HCEC 1CT (cell line): ENCODE data around the gene CHD5.

Source experiments
- DNase-seq: peaks from one replicate; pipeline ENCODE4 v3.0.0-alpha.2; 2017

CHD5 gene

DNA sequence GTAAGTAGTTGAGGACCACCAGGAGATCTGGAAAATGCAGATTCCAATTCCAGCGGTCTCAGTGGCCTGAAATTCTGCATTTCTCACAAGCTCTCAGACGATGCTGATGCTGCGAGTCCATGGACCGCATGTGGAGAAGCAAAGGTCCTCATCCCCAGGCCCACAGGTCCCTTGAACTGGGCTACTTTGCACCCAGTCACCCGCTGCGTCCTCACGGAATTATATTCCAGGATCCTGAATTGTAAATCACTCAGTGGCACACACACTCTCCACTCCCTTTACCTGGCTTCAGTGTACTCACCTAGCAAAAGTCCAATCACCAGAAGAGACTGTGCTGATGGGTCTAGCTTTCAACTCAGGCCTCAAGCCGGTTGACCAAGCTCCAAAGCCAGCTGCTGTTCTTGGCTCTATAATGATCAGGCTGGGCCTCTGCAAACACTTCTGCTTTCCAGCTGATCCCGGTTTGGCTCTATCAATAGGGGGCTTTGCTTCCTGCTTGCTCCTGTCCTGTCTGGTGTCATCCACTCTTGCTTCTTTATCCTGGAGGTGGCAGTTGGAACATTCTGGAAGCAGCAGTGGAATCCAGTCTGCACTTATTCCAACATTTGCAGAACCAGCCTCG lies 20.2 kb upstream of the CHD5 start:
- DNase-seq, result no peak

DNA sequence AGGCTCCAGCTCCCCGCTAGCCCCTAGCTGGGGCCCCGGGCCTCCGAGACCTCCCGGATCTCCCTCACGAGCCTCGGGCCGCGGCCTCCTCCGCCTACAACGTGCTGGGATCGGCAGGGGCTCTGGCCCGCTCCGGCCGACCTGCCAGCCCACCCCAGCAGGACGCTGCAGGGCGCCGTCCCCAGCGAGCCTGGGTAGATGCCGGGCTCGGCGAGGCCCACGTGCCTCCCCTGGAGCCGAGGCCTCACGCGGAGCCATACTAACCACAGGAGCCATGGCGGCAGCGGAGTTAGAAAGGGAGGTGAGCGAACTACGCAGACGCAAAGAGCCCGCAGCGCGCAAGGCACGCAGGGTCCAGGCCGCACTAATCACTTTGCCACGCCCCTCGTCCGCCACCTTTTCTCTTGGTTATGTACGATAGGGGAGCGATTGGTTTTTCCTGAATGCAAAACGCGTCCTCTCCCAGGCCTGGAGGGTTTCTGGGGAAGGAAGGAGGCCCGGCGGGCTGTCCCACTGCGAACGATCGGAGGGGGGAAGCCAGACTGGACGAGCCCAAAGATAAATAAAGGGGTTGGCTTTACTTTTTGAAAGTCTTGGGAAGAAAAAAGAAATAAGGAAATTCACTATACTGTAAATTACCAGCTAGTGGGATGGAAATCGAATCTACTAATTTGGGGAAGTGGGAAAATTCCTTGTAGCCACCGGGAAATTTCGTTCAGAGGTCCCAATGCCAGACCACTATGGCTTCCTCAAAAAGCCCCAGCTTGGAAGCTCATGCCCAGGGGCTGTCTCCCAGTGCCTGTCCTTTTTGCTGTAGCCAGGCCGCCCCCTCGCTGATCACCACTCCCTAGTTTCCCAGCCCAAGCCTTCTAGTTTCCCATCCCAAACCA lies 19.4 kb upstream of the CHD5 start, which contains the start of gene RPL22:
TSS of gene RPL22 (minus strand) at position 298 of the 890 bp plus-strand sequence. CDS start at position 276, 22 bp downstream.
- peak; percentile 100 for DNase-seq

DNA sequence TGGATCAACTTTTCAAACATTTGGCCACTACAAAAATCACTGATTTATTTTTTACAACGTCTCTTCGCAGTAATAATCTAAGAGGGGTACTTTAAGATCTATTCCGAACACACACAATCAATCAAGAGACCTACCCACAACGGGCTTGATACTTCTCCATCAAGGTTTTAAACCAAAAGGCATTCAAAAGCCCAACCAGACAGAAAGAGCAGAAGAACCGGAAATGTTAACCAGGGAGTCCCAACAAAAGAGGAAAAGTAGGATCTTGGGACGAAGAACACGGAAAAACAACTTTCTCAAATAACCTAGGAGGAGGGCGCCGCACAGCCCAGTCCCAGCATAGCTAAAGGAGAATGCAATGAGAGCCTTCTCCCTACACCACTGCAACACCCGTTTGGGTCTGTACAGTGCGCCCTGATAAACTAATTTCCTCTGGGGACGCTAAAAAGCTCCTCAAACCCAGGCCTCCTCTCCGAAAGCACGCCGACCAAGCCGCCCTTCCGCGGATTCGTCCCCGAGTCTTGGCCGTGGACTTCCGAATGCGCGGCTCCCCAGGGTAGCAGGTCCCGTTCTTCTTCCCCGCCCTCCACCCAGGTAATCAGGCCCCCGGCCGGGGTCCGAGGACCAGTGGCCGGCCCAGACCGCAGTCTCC lies 18.7 kb upstream of the CHD5 start:
- DNase-seq, result no peak

DNA sequence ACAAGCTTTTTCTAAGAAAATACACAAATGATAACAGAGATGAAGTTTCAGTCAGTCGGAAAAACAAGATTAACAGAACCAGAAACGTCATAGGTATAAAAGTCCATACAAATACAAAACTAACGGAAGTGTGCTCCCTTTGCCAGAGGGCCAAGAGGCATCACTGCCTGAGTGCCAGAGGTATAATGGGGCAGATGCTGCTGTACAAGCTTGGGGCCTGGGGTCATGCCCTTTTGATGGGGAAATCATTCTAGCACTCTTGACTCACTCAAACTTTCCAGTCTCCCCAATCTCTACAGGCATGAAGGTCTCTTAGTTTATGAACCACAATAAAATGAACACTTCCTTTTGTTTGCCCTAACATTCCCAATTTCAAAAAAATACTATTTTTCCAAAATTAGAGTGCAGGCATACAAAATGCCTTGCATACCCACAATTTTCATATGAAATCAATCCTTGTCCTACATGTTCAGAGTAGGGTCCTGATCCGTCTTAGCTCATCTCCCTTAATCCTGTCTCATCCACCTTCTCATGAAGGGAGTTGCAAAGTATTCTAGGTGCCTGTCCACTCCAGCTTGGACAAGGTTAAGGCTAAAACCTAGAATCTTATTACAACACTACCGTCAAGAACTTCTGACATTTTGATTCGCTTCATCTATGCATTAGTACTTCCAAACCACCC lies 17.8 kb upstream of the CHD5 start:
- peak; percentile 44 for DNase-seq

DNA sequence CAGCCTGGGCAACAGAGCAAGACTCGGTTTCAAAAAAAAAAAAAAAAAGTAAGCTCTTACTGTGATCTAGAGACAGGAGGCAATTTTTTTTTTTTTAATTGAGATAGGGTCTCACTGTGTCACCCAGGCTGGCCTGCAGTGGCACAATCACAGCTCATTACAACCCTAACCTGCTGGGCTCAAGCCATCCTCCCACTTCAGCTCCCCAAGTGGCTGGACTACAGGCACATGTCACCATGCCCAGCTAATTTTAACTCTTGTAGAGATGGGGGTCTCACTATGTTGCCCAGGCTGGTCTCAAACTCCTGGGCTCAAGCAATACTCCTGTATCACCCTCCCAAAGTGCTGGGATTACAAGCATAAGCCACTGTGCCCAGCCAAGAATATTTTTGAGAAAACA lies 11.8 kb upstream of the CHD5 start:
- DNase-seq, result no peak

DNA sequence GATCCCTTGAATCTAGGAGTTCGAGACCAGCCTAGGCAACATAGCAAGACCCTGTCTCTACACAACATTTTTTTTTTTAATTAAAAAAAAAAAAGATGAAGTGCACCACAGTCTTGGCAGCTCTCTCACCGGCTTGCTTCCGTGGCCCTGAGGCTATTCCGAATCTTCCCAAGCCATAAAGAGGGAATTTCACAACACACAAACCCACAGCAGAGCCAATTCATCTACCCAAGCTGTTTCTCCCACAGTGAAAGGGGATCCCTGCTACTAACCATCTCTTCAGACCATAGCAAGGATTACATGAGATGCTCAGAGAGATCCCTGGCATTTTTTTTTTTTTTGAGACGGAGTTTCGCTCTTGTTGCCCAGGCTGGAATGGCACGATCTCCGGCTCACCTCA lies 8.3 kb upstream of the CHD5 start:
- DNase-seq, result no peak

DNA sequence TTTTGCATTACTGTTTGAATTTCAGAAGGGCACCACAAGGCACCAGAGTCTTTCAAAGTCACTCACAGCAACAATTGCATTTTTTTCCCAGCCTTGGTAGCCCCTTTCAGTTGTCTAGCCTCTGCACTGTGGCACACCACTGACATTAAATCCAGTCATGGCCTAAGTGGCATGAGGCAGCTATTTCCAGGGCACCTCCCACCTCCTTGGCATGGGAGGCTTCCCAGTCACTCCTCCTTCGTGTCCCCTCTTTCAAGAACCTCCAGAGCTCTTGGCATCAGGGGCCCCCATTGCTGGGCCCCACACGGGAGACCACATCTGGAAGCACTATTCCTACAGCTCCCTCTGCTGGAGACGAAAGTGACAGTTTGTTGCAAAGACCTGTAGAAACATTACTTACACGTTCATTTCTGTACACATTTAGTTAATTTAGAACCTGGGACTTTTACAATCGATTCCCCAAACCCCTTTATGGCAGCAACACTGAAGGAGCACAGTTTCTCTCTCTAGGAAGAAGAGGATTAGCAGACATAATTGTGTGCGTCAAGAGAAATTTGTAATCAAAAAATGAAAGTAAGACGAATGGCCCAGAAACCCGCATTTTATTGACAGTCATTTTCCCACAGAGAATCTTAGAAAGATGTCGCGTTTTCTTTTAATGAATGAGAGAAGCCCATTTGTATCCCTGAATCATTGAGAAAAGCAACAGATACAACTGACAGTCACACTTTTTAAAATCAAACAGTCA lies 5.7 kb upstream of the CHD5 start:
- no peak for DNase-seq

DNA sequence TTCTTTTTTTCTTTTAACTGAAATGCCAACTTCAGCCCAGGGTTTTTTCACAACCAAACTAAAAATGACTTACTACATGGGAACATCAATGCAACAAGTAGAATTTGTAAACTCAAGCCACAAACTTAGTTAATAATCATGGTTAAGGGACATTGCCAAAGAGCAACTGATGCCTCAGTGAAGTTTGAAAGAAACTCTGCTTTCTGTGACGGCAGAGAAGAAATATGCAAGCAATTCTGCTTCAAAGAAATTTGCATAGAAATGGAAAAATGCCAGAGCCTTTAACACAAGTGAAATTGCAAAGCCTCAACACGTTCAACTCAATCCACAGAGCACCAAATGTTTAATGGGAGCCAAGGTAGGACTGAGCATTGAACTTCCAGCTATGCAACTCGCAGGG lies 5.0 kb upstream of the CHD5 start:
- peak; percentile 44 for DNase-seq

DNA sequence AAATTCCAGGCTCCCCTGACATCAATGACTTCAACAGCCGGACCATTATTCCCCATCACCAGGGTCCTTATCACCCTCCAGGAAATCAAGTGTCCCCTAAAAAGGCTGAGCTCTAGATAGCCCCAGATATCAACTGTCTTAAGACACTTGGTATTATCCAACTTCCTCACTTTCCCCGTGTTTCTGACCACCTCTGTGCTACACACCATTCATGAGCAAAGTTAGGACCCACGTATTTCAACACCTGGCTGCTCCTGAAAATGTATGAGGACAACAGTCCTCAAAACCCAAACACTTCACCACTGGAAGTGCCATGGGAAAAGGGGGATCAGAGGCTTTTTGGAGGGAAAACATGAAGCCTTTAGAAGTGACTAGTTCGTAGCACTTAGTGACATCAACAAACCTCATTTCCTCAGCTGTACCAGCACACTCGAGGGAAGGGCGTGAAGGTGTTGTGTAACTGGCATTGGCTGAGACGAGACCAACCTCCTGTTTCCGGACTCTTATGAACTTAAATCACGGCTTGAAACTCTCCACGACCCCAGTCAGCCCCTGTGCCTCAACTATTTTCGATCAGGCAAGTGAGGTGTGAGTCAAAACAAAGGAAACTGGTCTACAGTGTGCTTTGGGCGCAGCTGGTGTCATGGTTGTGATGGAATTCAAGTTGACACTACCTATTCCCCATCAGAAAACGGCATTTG lies 4.1 kb upstream of the CHD5 start:
- no peak for DNase-seq

DNA sequence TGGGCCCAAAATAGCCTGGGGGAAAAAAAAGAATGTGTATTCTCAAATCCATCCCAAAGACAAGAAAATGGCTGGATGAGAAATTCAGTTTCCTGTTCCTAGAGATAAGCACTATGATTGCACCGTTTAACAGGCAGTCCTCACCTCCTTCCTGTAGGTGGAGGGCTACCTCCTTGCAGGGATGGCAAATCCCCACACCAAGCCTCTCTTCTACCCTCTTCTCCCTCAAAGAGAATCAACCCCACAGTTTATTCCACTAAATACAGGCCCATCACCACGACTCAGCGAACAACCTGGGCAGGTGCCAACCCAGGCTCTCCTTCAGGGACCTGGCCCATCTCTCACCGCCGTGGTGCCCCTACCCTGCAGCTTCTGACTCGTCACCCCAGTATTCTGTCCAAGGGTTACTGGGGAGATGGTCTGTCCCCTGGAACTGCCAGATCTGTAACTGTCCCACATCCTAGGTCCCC lies 3.4 kb upstream of the CHD5 start:
- DNase-seq, result no peak

DNA sequence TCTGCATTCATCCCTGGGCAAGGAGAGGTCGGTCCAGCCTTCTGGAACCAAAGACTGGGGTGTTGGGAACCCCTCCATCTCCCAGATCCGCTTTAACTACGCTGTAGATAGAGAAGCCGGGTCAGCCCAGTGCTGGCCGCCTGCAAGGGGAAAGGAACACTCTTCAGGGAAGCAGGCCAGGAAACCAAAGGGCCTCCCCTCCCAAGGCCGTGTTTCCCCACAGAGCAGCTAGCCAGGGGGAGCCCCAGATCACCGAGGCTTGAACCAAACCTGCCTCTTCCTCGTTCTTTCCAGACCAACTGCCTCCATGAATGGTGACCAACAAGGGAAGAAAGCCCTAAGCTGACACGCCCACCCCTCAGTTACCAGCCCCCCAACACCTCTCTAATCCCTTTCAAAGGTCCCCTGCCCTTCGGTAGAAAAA lies 1.2 kb upstream of the CHD5 start:
- no peak for DNase-seq

DNA sequence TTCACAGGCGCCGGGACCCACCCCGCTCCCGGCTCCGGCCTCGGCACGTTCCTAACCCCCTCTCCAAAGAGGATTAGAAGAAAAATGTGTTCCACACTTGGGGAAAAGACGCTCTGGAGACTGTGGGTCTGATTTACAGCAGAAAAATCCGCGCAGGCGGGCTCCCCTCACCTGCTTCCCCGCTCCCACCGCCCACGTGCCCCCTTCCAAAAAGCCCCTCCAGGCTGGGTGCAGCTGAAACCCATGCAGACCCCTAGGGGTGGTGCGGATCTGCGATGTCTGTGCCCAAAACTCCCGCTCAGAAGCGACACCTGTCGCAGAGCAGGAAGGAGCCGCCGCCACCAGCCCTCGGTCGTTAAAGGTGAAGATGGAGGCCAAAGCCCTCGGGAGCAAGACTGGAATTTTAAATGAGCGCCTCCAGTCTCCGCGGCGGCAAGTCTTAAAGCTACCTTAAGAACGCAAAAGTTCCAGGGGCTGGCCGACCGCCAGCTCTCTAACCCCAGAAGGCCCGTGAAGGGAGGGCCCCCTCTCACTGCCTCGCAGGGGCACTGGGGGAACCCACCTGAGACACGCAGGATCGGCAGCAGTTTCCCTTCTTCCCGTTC lies 688 bp upstream of the CHD5 start:
- DNase-seq, result no peak

DNA sequence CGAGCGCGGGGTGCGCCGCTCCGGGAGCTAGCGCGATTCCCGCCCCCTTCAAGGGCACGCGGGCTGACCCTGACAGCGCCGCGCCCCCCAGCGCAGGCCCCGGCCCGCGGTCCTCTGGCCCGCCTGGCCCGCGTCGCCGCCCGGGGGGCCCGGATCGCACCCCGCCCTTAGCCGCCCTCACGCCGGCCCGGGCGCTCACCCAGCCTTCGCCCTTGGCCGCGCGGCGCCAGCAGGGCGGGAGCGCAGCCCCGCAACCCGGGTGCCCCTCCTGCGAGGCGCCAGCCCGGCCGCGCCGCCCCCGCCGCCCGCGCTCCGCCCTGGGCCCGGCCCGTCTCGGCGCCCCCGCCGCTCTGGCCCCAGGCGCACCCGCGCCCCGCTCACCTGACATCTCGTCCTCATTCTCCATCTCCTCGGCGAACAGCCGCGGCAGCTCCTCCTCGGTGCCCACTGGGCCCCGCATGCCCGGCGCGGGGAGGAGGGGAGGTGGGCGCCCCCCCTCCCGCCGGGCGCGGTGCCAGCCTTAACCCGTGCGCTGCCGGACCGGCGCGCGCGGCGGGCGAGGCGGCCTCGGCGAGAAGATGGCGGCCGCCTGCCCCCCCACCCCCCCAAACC lies 451 bp downstream of the CHD5 start:
- no peak for DNase-seq

DNA sequence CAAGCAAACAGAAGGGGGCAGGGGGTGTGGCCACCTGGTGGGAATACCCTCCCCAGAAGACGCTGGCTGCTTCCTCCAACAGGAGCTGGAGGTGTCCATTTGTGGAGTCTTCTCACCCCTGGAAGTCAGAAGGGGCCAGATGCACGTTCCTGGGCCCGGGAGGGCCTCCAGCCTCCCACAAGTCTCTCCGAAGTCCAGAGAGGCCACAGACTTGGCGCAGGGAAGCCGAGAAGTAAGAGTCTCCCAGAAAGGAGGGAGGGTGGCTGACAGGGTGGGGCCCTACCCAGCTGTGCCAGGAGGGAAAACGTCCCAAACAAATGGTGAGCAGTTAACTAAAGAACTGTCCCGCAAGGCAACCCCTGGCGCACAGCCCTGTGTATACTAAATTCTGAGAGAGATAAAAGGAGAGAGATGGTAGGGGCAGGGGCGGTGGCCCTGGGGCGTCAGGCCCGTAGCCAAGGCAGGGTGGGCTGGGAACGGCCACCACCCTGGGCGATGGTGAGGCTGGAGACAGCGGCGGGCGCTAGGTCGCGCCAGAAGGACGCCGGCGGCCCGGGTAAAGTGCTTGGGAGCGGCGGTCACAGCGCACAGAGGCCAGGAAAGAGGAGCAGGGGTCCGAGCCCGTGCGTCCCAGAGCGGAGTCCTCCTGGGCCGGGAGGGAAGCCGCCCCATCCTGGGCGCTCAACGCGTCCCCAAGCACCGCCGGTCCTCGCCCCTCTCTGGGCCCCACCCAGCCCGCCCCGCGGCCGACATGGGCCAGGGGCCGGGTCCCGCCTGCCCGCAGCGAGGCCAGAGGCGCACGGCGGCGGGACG lies 1.2 kb downstream of the CHD5 start:
- no peak for DNase-seq

DNA sequence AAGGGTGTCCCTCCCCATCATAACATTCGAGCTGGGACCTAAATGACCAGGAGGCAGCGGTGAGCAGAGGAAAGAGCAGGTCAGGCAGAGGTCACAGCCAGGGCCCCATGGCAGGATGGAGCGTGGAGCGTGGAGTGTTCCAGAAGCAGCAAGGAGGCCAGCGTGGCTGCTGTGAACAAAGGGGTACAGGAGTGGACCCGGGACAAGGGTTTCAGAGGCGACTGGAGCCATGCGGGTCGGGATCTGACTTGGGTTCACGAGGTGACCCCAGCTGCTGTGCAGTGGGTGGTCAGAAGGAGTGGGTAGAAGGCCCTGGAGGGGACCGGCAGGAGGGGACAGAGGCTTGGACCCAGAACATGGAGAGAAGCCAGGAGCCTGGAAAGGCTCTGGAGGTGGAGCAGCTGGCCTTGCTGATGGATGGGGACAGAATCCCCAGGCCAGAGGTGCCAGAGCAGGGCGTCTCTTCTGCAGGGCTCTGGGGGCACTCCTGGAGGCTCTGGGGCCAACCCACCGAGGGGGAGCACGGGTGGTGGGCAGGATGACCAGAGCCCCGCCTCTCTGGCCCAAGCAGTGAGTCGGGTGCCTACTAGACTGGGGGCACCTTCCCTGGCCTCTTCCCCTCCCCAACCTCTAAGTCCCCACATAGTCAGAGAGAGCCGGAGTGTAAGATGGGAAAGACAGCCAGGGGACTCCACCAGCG lies 2.3 kb downstream of the CHD5 start:
- DNase-seq, result no peak

DNA sequence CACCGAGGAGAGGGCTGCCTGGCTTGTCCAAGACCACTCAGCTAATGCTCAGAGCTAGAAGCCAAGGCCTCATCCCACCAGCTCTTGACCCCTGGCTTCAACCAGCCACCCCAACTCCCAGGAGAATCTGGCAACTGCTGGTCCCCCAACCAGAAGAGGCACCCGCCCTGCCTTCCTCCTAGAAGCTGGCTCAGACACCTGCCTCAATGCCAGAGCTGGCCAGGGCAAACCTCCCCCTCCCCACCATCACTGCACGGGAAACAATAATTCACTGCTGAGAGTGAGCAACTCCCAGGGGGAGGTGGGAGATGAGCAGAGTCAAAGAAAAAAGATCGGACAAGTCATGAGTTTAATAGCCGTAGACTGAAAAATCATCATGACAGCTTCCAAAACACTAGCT lies 3.3 kb downstream of the CHD5 start:
- no peak for DNase-seq

DNA sequence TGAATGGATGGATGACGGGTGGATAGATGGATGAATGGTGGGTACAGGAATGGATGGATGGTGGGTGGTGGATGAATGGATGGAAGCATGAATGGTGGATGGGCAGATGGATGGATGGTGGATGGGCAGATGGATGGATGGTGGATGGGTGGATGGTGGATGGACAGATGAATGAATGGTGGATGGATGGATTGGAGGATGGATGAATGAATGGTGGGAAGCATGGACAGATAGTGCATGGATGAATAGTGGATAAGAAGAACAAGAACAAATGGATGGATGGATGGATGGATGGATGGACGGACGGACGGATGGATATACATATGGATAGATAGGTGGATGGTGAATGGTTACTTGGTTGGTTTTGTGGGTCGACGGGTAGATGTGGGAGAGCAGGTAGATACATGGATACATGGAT lies 4.7 kb downstream of the CHD5 start:
- no peak for DNase-seq

DNA sequence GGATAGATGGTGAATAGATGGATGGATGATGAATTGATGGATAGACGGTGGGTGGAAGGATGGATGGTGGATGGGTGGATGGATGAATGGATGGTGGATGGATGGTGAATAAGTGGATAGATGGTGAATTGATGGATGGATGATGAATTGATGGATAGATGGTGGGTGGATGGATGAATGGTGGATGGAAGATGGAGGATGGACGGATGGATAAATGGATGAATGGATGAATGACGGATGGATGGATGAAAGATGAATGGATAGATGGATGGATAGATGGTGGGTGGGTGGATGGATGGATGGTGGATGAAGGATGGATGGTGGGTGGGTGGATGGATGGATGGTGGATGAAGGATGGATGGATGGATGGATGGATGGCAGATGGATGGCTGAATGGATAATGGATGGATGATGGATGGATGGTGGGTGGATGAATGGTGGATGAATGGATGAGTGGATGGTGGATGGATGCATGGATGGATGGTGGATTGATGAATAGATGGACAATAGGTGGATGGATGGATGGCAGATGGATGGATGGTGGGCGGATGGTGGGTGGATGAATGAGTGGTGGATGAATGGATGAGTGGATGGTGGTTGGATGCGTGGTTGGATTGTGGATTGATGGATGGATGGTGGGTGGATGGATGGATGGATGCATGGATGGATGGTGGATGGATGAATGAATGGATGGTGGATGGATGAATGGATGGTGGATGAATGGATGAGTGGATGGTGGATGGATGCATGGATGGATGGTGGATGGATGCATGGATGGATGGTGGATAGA lies 5.3 kb downstream of the CHD5 start:
- DNase-seq, result no peak
